ENCODE data around the gene TUBGCP2.

DNA sequence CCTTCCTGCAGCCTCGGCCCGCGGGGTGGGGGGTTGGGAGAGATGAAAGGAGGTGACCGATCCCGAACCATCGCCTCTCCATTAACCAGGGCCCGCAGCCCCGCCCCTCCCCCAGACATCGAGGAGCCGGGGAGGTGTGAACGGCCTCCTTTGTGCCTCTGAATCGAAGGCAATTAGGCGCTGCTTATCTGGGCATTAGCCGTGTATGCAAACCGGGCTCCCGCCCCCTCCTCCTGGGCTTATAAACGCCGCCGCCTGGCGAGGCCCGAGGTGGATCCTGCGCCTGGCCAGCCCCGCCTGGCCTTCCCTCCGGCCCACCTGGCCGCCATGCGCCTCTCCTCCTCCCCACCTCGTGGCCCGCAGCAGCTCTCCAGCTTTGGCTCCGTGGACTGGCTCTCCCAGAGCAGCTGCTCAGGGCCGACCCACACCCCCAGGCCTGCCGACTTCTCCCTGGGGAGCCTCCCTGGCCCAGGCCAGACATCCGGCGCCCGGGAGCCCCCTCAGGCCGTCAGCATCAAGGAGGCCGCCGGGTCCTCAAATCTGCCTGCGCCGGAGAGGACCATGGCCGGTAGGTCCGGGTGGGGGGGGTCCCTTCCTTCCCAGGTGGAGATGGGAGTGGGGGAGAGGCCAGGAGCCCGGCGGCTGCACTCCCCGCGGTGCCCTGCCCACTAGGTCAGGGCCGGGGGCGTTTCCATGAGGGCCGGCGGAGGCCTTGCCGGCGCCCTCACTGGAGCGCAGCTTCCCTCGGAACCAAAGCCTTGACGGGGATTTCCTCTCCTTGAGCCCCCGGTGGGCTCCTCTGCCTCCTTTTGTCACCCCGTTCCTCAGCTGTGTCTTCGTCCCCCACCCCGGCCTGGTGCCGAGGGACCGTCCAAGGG lies 70.8 kb downstream of the TUBGCP2 start, which contains the start of gene VENTX:
- TF ChIP-seq, protein P1, sequence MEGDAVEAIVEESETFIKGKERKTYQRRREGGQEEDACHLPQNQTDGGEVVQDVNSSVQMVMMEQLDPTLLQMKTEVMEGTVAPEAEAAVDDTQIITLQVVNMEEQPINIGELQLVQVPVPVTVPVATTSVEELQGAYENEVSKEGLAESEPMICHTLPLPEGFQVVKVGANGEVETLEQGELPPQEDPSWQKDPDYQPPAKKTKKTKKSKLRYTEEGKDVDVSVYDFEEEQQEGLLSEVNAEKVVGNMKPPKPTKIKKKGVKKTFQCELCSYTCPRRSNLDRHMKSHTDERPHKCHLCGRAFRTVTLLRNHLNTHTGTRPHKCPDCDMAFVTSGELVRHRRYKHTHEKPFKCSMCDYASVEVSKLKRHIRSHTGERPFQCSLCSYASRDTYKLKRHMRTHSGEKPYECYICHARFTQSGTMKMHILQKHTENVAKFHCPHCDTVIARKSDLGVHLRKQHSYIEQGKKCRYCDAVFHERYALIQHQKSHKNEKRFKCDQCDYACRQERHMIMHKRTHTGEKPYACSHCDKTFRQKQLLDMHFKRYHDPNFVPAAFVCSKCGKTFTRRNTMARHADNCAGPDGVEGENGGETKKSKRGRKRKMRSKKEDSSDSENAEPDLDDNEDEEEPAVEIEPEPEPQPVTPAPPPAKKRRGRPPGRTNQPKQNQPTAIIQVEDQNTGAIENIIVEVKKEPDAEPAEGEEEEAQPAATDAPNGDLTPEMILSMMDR (IDR thresholded peaks at IDR 0.05; ENCODE audit: low read depth, low read length, poor library complexity, severe bottlenecking), result no peak
- TF ChIP-seq EZH2phosphoT487 (IDR thresholded peaks at IDR 0.05; ENCODE audit: borderline replicate concordance, low read length), result no peak
